HPDE6-E6E7 (cell line): ENCODE results near the gene TNFRSF1A.

ENCODE experiments used
- DNase-seq: peaks from one replicate; pipeline ENCODE4 v3.0.0; 2011; ENCODE audit warnings: missing footprints; ENCODE audit errors: extremely low spot score

Gene TNFRSF1A

DNA sequence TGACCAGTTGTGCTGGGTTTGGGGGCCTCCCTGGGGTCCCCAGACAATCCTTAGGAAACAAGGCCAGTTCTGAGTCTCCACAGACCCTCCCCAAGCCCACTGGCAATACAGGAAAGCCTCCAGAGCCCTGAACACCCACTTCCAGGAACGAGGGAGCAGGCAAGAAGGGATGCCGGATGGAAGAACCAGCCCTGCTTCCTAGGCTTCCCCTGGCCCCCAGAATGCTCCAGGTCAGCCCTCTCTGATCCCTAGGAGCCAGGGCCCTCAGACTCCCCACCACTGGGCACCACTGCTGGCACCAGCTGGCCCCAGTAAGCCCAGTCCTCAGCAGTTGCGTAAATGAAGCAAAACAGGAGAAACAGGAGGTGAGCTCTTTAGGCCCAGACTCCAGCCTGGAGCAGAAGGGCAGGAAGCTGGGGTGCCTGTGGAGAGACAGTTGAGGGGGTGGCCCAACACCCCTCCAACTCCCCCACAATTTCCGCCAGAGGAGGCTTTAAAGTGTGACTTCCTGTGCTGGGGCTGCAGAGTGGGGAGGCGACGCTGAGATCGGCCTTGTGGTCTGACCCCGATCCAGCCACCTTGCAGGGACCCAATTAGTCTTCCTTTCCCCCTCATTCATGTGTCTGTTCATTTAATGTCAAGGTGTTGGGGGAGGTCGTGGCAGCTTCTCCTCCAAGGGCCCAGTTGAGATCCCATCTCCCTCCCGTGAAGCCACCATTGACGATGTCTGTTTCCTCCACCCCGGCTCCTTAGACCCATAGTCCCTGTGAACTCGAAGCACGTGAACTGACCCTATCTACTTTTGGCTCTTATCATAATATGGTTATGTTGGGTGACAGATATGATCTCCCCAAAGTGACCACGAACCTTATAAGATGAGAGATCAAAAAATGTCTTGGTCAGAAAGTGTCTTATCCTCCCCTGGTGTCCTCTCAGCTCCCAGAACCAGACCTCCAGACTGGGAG, 4.7 kb downstream of the TNFRSF1A start:
- DNase-seq, result no peak

DNA sequence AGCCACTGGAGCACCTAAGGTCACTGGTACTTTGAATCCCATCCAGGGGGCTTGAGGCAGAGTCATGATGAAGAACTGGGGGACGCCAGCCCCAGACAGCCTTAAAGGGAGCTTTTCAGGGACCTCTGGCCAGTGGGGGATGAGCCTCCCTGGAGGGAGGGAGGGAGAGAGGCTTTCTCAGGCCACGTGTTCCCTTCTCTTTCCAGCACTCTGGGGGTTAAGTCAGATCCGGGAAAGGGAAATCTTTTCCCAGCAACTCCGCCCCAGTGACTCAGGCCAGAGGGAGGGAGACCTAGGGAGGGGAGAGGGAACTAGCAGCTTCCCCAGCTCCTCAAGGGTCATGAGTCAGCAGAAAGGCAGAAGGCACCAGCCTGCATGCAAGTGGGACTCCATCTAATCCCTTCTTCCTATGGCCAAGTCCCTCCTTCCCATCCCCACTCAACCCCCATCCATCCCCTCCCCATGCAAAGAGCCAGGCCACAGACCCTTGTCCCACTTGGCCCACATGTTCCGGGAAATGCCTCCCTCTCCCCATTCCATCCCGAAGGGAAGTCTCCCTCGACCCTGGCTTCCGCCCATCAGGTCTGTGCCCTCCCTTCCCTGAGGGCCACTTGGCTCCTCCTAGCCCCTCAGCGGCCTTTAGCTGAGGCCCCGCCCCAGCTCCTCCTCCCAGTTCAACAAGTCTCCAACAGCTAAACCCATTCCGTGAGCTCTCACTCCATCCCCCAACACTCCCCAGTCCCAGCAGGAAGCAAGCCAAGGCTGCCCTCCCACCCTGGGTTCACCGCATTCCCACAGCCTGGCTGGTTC, 5.6 kb downstream of the TNFRSF1A start:
- DNase-seq, result peak; percentile 96

DNA sequence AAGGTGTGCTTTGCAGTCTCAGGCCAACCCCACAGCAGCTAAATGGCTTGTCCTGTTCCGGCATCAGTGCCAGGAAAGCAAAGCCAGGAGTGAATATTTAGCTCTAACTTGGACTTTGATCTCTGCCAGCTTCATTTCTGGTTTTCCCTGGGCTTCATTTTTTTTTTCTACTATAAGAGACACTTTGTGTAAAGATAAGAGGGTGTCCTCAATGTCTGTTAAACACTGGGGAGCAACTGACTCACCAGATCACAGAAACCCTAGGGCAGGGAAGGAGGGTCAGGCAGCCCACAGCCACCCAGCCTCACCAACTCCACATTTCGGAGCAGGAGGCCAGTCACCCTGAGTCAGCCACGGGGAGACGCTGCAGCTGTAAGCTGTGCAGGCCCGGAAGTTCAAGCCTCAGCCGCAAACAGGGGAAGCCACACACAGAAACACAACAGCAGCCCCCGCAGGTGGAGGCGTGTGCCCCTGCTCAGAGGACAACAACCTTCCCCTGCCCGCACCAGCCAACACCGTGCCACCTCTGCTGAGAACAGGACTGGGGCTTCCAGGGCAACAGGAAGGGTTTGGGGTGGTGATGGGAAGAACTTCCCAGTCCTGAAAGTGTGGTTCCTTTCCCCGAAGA, 6.3 kb downstream of the TNFRSF1A start:
- peak; percentile 64 for DNase-seq

DNA sequence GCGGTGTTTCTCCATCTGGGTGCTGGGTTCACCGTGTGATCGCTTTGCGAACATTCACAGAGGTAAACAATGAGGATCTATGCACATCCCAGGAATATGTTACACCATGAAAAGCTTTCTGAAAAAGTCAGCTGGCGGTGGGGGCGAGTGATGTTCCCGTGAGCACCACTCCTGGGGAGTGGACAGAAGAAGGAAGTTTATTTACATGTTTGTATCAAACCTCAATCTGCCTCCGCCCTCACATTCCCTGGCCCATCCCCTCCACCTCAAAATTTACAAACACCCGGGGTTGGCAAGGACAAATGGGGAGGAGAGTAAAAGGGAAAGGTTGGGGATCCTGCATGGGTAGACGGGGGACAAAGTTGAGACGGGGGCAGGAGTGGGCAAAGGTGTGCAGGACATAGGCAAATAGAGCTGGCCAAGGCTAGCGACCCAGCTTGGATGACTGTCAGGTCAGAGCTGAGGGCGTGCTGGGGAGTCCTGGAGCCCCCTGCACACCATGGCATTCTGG, 6.9 kb downstream of the TNFRSF1A start:
- DNase-seq, result no peak

DNA sequence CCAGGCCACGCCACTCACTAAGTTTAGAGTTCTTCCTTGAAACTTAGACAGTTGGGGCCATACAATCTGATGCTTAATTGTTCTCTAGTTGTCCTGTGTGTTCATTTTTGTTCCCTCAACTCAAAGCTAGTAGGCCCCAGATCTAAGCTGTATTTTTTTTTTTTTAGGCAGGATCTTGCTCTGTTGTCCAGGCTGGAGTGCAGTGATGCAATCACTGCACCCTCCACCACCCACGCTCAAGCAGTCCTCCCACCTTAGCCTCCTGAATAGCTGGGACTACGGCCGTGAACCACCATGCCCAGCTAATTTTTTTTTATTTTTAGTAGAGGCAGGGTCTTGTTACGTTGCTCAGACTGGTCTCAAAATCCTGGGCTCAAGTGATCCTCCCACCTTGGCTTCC, 7.5 kb downstream of the TNFRSF1A start:
- DNase-seq, result no peak

DNA sequence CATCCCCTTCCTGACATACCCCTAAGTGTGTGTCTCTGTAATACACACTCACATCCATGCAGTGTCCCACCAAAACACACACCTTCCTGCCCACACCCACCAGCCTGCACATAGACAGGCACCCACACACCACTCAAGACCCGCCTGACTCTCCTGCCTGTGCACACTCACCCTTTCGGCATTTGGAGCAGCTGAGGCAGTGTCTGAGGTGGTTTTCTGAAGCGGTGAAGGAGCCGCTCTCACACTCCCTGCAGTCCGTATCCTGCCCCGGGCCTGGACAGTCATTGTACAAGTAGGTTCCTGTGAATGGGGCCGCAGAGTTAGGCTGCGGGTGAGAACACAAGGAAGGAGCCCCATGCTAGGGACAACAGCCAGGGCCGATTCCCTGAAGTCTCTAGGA, 8.3 kb downstream of the TNFRSF1A start:
- peak; percentile 80 for DNase-seq

DNA sequence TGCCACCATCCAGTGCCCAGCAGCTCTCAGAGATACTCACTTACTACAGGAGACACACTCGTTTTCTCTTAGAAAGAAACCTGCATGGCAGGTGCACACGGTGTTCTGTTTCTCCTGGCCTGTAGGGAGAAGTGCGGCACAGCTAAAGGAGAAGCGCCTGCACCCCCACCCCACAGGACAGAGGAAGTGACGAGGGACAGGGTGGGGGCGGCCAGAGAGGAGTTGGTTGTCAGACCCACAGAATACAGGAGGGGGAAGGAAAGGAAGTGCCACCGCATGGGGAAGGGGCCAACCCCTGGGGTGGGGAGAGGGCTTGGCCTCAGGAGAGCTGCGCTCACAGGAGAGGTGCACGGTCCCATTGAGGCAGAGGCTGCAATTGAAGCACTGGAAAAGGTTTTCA, 8.8 kb downstream of the TNFRSF1A start:
- DNase-seq, result no peak

DNA sequence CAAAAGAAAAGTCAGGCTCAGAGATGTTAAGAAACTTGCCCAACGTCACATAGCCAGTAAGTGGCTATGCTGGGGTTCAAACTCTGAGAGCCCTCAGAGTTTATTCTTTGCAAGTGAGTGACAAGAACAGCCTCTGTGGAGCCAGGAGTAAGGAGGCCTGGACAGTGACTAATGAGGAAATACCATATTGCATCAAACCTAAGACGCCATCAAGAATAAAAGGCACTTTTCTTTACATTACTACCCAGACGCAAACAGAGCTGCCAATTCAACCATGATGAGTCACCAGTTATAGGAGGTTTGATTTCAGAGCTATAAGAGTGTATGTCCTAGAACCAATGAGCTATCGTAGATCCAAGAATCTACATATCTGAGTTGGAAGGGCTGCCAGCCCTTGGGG, 9.4 kb downstream of the TNFRSF1A start:
- peak; percentile 80 for DNase-seq

DNA sequence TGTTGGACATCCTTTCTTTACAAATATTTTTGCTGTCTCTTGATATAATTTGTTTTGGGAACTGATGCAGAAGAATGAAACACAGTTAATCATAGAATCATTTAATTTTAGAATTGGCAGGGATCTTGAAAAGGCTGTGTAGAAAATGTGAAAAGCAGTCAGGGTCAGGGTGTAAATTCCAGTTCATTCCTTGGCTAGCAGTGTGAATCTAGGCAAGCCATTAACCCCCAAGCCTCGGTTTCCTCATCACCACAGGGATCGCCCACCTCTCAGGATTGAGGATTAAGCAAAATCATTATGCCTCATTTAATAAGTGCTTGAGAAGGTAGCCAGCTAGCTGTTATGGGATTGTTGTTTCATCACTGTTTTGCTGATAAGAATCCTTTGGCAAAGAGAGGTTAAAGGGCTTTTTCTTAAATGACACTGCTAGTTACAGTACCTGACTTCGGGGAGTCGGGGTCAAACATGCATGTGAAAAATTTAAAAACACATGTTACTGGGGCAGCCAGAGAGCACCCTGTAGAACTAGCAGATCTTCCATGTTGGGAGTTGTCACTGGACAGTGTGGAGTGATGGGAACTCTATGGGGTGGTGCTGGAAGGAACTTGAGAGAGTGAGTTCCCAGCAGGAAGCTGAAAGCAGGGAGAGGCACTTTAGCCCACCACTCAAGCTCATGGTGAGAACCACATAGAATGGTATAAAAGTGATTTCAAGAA, 10.7 kb downstream of the TNFRSF1A start:
- no peak for DNase-seq

DNA sequence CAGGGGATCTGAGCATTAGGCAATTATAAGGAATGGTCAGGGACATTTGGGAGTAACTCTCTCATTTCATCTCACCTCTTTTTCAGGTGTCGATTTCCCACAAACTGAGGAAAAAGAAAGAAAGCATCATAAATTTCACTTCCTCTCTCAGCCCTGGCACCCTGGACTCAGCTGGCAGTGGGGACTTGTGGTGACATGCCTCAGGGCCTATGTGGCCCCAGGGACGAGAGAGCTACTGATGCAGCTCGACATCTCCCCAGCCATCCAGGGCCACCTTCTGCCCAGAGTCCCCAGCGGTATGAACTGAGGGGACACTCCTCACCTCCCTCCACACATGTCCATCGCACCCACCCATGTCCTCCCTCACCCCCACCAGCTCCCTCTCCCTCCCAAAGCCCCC, 11.7 kb downstream of the TNFRSF1A start:
- no peak for DNase-seq

DNA sequence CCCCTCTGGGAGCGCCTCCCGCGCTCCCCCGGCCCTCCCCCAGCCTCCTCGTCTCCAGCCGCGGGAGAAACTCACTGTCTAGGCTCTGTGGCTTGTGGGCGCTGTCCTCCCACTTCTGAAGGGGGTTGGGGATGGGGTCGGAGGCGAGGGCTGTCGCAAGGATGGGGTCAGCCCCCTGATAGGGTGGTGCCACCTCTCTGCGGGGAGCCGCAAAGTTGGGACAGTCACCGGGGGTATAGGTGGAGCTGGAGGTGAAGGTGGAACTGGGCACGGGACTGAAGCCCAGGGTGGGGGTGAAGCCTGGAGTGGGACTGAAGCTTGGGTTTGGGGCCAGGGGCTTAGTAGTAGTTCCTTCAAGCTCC, 12.2 kb downstream of the TNFRSF1A start:
- DNase-seq, result no peak

DNA sequence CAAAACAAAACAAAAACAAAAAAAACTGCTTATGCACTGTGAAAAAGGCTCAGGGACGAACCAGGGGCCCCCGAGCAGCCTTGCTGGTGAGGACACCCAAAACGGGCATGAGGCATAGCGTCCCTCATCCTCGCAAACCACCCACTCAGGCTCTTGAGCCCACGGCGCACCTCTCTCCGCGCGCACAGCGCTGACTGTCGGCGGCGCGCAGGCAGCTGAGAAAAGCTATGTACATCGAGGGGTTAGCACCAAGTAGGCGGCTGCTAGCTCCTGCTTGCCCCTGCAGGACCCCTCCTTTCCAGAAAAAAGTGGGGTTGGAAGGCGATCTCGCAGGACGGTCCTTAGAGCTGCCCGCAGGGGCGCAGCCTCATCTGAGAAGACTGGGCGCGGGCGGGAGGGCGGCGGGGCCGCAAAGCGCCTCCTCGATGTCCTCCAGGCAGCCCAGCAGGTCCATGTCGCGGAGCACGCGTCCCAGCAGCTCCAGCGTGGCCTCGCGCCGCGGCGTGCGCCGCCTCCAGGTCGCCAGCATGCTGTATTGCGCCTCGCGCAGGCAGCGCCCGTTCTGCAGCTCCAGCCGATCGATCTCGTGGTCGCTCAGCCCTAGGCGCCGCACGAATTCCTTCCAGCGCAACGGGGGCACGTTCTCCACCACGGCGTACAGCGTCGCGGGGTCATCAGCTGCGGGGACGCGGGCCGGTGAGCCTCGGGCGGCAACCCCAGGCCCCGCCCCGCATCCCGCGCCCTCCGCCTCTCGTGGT, 12.8 kb downstream of the TNFRSF1A start:
- no peak for DNase-seq

DNA sequence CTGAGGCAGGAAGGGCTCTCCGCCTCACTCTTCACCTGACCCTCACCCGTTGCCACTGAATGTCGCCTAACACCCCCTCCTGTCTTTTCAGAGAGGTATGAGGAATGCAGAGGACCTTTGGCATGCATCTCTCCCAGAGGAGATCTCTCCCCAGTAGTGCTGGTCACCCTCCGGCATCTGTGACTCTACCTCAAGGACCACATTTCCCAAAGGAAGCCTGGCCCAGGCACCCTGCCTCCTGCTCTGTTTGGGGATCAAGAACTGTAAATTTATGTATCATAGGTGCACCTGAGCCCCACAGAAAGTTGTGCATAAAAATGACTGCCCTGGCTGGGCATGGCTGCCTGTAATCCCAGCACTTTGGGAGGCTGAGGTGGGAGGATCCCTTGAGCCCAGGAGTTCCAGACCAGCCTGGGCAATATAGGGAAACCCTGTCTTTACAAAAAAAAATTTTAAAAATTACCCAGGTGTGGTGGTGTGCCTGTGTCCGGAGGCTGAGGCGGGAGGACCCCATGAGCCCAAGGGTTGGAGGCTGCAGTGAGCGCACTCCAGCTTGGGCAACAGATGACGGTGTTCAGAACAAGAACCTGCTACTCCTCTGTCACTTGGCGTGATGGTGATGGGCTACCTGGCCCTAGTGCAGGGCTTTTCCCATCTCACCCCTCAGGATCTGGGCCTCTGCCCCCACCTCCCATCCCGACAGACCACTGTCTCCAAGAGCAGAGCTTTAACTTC, 13.7 kb downstream of the TNFRSF1A start:
- no peak for DNase-seq

DNA sequence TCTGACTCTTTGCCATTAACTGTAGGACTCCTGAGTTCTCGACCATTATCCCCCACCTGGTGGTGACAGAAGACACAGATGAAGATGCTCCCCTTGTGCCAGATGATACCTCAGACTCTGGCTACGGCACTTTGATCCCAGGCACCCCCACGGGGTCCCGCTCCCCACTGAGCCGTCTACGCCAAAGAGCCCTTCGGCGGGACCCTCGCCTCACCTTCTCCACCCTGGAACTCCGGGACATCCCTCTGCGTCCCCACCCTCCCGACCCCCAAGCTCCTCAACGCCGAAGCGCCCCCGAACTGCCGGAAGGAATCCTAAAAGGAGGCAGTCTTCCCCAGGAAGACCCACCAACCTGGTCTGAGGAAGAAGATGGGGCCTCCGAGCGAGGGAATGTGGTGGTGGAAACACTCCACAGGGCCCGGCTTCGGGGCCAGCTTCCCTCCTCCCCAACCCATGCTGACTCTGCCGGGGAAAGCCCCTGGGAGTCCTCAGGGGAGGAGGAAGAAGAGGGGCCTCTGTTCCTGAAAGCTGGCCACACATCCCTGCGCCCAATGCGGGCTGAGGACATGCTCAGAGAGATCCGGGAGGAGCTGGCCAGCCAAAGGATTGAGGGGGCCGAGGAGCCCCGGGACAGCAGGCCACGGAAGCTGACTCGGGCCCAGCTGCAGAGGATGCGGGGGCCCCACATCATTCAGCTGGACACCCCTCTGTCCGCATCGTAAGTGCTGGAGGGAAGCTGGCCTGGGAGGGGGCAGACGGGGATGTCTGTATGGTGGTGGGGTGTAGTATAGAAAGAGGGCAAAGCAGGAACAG, 14.4 kb downstream of the TNFRSF1A start:
- DNase-seq, result no peak

DNA sequence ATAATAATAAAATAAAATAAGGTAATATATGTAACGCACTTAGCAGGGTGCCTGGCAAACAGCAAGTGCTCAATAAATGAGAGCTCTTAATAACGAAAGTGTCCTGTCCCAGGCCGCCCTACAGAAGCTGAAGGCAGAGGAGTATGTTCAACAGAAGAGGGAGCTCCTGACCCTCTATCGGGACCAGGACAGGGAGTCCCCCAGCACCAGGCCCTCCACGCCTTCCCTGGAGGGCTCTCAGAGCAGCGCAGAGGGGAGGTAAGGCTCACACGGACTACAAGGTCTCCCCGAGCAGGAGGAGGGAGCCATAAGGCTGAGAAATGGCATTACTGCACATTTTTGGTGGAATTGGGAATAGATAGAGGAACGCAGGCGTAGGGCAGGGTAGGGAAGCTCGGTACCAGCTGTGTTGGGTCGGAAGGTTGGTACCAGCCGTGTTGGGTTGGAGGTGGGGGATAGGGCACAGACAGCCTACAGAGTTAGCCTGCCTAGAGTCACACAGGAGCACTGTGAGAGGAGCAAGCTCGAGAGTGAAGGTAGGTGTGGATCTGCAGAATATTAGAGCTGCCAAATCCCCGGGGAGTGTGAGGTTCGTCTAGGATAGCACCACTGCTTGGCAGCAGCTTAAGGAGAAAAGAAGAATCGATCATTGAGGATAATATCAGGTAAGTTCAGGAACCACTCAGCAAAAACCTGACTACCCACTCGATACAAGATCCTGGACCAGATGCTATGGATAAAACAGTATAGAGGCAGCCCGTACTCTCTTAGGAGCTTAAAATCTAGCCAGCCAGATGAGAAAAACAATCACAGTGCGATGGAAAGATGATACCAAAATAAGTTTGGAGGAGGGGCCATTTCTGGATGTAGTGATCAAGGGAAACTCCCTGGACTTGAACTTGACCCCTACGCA, 15.3 kb downstream of the TNFRSF1A start:
- DNase-seq, result no peak

DNA sequence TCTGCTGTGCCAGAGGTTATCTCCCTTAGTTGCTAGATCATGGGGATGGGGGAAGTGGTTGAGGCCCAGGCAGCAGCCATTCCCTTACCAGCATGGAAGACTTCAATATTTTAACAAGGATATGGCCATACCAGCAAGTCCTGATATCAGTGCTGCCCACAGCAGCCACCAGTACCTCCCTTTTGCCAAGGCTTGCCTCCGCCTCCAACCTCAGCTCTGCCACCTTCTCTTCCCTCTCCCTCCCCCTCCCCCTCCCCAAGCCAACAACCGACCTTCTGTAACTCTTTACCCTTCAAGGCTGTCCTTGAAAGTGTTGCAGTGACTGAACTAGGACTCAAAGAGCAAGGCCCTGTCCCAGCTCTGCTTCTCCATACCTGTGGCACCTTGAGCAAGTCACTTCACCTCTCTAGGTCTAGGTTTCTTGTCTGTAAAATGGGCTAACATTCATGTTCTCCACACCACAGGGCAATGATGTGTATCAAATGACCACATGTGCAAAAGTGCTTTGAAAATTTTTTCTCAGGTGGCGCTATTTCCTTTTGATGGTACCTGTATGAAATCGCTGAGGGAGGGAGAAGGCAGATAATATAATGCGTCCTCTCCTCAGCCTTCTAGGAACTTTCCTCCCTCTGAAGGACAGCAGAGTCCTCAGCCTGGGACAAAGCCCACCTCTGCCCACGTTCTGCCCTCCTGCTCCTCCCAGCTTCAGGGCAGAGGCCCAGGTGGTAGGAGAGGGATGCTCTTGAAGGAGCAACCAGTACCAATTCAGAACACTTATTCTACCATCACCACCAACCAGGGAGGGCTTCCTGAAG, 16.7 kb downstream of the TNFRSF1A start:
- DNase-seq, result no peak

DNA sequence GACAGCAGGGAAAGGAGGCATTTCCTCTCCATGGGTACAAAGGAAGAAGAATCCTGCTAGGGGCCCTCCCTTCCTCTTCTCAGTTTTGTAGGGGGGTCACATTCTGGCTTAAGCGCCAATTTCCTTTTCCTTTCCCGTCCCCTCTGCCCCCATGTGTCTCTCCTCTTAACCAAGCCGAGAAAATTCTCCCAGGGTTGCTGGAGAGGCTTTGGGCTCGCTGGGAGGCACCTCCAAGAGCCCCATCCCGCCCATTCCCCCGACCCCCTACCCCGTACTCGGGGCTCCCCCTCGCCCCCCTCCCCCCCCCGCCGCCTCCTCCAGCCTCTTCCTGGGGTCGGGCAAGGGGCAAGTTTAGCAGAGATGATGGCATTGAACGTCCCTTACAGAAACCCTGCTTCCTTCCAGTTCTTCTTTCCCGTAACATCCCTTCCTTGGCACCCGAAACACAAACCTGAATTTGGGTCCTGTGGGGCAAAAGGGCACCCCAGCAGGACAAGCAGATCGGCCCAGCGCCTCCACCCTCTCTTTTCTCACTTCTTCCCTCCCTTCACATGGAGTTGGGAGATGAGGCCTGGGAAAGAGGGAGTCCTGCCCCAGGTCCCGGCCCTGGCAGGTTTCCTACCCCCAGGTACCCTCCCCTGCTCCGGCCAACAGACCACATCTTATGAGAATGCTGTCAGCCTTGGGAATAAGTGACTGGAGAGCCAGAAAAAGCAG, 17.7 kb downstream of the TNFRSF1A start:
- DNase-seq, result no peak
